ENCODE data around the gene ATXN1.
"Not testable (repeated sequence)": the region's sequence is repeated elsewhere in the genome, so short reads cannot be mapped to it uniquely, and the experiment has no call there.

The ATXN1 gene

DNA sequence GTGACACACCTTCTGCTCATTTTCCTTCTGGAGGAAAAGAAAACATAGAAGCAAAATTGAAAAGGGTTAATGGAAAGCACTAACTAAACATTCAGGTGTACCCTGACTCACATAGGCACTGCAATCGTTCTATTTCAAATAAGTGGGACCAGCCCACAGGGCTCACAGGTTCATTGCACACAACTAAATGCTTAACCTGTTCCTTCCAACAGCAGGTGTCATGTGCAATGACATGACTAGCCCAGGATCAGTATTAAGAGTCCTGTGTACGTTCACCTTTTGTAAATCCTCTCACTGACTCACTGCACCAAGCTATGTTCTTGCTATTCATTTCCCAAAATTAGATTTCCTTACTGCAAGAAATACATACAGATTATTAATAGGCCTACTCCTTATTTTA is 371.6 kb downstream of the ATXN1 start:
- TF ChIP-seq, protein P1, sequence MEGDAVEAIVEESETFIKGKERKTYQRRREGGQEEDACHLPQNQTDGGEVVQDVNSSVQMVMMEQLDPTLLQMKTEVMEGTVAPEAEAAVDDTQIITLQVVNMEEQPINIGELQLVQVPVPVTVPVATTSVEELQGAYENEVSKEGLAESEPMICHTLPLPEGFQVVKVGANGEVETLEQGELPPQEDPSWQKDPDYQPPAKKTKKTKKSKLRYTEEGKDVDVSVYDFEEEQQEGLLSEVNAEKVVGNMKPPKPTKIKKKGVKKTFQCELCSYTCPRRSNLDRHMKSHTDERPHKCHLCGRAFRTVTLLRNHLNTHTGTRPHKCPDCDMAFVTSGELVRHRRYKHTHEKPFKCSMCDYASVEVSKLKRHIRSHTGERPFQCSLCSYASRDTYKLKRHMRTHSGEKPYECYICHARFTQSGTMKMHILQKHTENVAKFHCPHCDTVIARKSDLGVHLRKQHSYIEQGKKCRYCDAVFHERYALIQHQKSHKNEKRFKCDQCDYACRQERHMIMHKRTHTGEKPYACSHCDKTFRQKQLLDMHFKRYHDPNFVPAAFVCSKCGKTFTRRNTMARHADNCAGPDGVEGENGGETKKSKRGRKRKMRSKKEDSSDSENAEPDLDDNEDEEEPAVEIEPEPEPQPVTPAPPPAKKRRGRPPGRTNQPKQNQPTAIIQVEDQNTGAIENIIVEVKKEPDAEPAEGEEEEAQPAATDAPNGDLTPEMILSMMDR (IDR thresholded peaks at IDR 0.05; ENCODE audit: low read depth, low read length), result no peak

DNA sequence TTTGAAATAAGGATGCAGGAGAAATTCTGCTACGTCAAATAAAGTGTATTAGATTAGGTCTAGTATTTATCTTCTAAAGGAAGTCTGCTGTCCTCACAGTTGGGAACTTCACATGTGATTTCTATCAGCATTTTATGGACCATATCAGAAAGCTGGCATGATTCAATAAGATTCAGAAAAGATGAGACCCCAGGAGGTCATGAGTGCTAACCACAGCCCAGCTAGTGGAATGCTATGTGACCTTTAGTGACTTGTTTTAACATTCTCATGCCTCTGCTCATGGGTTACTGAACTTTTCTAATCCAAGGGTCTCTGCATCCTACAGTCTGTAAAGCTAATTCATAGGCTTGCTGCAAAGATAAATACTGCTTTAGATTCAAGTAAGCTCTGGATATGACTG is 372.8 kb downstream of the ATXN1 start:
- TF ChIP-seq, protein P1 (IDR thresholded peaks at IDR 0.05; ENCODE audit: low read depth, low read length), result no peak
- H3K4me3 ChIP-seq (ENCODE audit: low read depth, low read length), result no peak overlapping the region

More for the DNA sequence above, 371.6 kb downstream of the ATXN1 start:
- H3K4me3 ChIP-seq (ENCODE audit: low read depth, low read length), result no peak overlapping the region

DNA sequence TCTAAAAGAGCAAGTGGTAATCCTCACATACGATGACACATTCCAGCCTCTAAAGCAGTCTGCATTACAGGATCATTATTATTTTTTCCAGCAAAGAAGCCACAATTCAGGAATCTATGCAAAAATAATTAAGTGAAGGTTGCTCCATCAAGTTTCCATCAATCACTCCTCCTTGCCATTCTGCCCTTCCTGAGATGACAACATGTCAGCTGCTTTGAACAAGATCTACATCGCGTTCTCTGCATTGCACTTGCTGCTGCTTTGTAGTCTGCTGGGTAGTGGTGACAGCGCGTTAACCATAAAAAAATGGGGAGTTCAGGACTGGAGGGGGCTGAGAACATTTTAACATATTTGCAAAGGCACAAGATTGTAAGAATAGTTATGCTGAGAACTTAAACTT is 375.2 kb downstream of the ATXN1 start:
- TF ChIP-seq, protein P1 (IDR thresholded peaks at IDR 0.05; ENCODE audit: low read depth, low read length), result no peak
- H3K4me3 ChIP-seq (ENCODE audit: low read depth, low read length), result no peak overlapping the region

DNA sequence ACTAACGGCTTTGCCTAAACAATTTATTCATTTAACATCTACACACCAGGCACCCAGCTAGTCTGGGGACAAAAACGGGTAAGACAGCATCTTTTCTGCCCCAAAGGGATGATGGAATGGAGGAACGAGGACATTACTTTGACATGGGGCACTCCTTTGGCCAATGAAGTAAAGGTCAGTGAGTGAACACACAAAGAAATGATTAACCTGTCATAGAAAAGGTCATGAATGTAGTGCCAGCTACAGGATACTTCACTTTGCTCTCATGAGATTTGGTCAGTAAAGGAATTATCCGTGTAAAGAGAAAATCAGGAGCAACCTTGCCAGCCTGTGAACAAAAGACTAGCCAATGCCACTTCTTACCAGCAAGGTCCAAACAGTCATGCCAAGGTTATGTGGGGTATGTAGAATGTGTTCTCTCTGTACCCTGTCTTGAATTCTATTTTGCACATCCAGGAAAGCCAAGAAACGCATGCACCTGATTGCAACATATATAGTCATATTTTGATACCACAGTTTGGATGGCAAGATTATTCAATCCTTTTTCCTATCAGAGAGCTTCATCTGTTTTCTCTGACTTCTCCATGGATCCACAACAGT is 377.6 kb downstream of the ATXN1 start:
- TF ChIP-seq, protein P1 (IDR thresholded peaks at IDR 0.05; ENCODE audit: low read depth, low read length), result no peak
- H3K4me3 ChIP-seq (ENCODE audit: low read depth, low read length), result no peak overlapping the region

DNA sequence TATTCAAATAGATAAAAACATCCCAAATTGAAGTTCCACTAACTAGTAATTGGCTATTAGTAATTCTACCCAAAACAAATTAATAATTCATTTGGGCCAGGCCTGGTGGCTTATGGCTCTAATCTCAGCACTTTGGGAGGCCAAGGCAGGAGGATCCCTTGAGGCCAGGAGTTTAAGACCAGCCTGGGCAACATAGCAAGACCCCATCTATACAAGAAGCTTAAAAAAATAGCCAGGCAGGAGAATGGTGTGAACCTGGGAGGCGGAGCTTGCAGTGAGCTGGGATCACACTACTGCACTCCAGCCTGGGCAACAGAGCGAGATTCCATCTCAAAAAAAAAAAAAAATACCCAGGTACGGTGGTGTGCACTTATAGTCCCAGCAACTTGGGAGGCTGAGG is 379.3 kb downstream of the ATXN1 start:
- H3K4me3 ChIP-seq (ENCODE audit: low read depth, low read length), result not testable (repeated sequence)

DNA sequence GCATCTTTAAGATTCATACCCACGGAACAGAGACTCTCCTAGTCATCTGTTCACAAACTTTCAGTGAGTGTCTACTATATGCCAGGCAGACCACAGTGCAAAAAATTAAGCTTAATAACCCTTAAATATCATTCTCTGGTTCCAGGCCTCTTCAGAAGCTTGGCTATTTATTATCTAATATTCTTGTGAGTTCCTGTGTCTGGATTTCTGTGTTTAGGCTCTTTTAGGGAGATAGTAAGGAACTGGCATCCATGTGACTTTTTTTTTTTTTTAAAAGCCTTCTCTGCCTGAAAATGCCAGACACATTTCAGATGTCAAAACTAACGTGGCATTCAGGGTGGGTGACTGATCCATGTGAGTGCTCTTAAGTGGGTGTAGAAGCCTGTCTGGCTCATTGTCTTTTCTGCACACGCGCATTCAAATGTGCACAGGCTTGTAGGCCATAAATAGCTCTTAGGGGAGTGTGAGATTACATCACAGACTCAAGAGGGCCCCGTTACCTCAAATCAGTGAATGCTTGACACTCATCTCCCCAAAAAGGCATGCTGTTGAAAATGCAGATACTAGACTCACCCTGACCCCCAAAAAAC is 380.9 kb downstream of the ATXN1 start:
- TF ChIP-seq, protein P1 (IDR thresholded peaks at IDR 0.05; ENCODE audit: low read depth, low read length), result no peak
- H3K4me3 ChIP-seq (ENCODE audit: low read depth, low read length), result no peak overlapping the region

DNA sequence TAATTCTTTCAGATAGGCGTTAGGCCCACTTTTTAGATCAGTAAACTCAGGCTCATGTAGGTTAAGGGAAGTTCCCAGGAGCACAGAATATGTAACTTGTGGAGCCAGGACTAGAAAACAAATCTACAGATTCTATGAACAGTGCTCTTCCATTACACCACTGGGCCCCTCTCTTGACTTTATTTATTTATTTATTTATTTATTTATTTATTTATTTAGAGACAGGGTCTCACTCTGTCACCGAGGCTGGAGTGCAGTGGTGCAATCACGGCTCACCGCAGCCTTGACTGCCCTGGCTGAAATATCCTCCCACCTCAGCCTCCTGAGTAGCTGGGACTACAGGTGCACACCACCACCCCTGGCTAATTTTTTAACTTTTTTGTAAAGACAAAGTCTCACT is 382.9 kb downstream of the ATXN1 start:
- H3K4me3 ChIP-seq (ENCODE audit: low read depth, low read length), result not testable (repeated sequence)

DNA sequence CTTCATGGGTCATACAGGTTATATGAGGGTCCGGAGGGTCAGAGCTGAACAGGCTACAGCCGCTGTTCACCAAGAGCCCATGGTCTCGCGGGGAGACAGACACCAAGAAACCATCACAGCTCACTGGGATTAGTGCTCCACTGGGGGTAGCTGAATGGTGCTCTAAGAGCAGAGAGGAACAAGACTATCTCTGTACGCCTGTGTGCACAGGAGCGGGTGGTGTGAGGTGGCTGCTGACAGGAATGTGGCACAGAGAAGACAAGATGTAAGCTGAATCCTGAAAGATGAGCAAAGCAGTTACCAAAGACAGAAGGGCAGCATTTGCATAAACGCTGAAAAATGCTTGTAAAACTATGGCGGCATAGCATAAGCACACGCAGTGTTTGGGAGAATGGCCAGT is 383.8 kb downstream of the ATXN1 start:
- H3K4me3 ChIP-seq (ENCODE audit: low read depth, low read length), result no peak overlapping the region
- TF ChIP-seq, protein P1 (IDR thresholded peaks at IDR 0.05; ENCODE audit: low read depth, low read length), result no peak
